ENCODE results near the gene IMPDH2.

IMPDH2 gene

DNA sequence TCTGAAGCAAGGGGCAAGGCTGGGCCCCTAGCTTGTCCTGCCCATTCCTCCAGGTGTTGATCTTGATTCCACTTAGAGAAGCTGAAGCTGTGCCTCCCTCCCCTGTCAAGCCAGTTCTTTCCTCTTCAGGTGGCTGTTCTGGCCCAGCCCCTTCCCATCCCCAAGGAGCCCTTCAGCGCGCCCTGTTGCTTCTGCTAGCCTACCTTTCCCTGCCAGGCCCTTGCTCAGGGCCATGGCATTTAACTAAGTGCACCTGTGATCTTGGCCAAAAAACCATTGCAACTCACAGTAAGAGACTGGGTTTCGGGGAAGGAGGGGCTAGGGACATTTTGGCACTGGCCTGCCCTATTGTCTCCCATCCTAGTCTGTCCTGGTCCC, 23.9 kb downstream of the IMPDH2 start:
- no peak for DNase-seq

- DNase-seq = no peak
Observed at GRCh38 chr3:49004352-49005302, 24.6 kb downstream of the IMPDH2 start.

DNA sequence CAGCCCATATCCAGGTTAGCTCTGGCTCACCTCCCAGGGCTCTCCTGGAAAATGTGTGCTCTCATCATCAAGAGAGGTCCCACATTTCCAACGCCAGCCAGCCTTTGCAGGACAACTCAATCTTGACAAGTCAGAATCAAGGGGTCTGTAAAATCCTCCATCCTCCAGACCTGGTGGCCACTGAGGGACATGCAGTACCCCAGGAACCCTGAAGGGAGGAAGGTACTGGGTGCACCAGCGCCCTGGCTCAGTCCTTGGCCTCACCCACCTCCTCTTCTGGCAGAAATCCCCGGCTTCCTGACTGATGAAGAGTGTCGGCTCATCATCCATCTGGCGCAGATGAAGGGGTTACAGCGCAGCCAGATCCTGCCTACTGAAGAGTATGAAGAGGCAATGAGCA, 28.0 kb downstream of the IMPDH2 start:
- DNase-seq = no peak

DNA sequence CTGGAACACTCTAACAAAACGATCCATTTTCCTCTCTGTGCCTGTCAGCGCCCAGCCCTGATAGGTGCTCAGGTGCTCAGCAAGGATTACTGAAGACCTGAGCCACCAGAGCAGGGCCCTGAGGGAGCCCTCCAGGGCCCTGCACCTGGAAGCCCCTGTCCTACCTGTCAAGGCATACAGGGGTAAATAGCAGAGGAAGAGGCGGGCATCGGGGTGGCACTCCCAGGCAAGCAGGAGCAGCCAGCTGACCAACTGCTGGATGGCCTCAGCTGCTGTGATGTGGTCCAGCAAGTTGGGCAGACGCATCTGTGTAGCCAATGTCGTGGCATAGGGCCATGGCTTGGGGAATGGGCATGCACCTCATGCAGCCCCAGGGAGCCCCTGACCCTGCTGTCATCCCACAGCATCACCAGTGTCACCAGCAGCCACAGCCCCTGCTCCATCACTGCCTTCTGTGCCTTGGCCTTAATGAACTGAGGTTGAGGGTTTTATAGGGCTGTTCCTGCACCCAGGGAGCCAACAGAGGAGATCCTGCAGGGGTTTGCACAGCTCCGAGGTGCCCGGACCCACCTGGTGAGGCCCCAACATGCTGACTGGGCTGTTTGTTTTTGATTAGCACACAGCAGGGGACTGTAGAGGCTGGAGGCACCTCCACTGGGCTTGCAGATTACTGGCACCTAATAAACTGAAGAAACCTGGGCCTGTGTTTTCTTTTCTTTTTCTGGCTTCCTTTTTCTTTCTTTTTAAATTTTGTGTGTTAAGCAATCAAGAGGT, 29.9 kb downstream of the IMPDH2 start:
- no peak for DNase-seq

- no peak for DNase-seq
Observed at GRCh38 chr3:48997714-48998637, 31.2 kb downstream of the IMPDH2 start.

GRCh38 chr3:48997102-48997635, 32.0 kb downstream of the IMPDH2 start:
- DNase-seq = no peak

GRCh38 chr3:48996640-48997039, 32.6 kb downstream of the IMPDH2 start:
- no peak for DNase-seq

DNA sequence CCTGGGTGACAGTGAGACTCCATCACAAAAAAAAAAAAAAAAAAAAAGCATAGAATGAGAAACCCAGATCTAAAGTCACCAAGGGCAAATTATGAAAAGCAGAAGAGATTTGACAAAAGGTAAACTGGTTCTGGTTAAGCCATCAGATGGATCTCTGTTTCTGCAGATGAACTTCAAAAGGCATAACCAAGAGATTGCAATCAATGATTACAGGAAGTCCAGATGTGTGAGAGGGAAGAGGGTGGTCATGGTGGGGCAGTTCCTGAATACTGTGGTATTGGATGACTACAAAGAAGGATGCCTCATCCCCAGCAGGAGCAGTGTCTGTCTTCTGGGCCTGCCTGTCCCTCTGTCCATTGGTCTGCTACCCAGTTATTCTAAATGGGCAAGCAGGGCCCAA, 35.4 kb downstream of the IMPDH2 start:
- no peak for DNase-seq

GRCh38 chr3:48991851-48992545, 37.2 kb downstream of the IMPDH2 start:
- DNase-seq = no peak

GRCh38 chr3:48990636-48991469, 38.3 kb downstream of the IMPDH2 start:
- no peak for DNase-seq

- DNase-seq = no peak
Observed at GRCh38 chr3:48989796-48990635, 39.2 kb downstream of the IMPDH2 start, which contains the start of gene P4HTM. TSS of gene P4HTM (plus strand) at chr3:48990241. CDS start at chr3:48990257, 16 bp downstream.

DNA sequence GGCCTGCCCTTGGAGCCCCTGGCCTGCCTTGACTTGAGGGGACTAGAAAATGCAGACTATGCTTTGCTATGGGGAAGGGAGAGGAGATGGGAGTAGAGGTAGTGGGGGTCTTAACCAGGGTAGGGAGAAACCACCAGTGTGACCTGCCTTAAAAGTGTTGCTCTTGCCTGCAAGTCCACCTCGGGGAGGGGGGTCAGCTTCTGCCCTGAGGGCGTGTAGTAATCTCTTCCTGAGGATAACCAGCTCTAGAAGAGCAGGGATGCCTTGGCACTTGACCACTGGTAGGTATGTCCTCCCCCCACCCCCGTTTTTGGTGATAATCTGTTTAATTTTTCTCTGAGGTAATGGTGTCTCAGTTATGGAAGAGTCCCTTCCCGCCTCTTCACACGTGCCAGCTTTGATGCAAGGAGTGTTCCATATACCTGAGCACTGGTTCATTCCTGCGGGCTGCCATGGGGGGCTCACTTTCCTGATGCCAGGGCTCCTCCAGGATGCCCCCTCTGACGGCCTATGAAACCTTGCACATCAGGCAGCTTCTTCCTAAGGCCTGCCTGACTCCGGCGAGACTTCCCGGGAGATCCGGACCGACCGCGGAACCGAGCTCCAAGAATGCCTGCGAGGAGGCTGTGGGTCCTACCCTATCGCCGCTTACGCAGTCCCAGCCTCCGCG, 39.9 kb downstream of the IMPDH2 start:
- no peak for DNase-seq

GRCh38 chr3:48985831-48986376, 43.3 kb downstream of the IMPDH2 start:
- DNase-seq = no peak

- no peak for DNase-seq
Observed at GRCh38 chr3:48984663-48985062, 44.5 kb downstream of the IMPDH2 start.

DNA sequence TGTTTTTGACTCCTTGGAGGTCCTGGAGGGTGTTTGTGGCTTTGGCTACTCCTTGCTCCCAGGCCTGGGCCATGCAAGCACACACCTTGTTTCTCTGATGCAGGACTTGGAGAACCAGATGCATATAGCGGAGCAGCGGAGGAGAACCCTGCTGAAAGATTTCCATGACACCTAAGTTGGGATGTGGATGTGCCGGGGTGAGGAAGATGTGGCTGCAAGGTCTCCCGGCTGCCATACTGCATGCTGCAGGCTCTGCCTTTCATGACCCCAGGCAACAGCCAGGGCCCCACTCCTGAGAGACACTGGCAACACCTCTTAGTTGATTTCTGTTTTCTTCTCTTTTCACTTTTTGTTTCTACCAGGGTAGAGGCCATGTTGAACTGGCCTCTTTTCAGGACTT, 46.1 kb downstream of the IMPDH2 start:
- DNase-seq = no peak

- DNase-seq = no peak
Observed at GRCh38 chr3:48982686-48983085, 46.5 kb downstream of the IMPDH2 start.

DNA sequence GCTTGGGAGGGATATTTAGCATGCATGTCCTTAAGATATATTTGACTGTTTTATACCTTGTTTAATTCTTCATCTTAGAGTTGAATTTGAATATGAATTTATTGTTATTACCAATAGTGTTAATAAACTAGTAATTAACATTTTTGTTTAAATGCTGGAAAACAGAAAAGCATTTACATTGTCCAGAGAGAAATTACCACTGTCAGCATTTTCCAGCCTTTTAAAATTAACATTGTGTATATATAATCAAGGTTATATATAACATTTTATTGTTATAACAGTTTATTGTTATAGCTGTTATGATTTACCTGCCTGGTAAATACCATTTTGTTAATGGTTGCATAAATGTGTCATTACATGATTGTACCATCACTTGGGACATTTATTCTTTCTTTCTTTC, 47.2 kb downstream of the IMPDH2 start:
- DNase-seq = no peak

DNA sequence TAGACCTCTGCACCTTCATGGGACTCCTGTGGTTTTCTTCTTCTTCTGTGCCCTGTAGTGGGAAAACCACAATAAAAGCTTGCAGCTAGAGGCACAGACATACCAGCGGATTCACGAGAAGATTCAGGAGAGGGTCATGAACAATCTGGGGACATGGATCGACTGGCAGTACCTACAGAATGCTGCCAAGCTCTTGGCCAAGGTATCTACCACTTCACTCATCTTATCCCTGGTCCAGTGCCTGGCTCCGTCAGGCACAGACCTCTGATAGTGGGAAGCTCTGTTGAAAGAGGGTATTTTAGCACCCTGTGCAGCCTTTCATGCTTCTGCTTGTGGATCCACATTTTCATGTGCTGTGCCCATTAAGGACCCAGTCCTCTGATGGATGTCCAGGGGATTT, 48.9 kb downstream of the IMPDH2 start:
- DNase-seq = no peak

DNA sequence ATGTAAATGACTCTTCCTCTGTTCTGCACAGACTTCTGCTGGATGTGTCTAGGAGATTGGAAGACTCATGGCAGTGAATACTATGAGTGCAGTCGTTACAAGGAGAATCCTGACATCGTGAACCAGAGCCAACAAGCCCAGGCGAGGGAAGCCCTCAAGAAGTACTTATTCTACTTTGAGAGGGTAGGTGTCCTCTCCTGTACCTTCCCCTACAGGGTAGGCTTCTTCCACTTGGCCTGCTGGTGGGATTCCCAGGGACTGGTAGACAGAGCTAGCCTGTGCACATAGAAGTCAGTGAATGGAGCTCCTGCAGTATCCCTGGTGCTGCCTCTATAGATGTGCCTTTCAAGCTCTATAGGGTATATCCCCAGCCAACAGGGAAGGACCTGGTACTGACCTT, 49.7 kb downstream of the IMPDH2 start:
- DNase-seq = no peak
